ENCODE data around the gene EIF4E1B.
"Not testable (repeated sequence)": the region's sequence is repeated elsewhere in the genome, so short reads cannot be mapped to it uniquely, and the experiment has no call there.

EIF4E1B gene

GRCh38 chr5:176629853-176630680 is at the start of gene EIF4E1B, which contains the start of gene SNCB:
TSS of gene EIF4E1B (plus strand) at chr5:176630675. CDS start at chr5:176642788, 12,113 bp downstream.
TSS of gene SNCB (minus strand) at chr5:176630534. CDS start at chr5:176629654, 880 bp downstream.
- DNase-seq, result peak; percentile 37

DNA sequence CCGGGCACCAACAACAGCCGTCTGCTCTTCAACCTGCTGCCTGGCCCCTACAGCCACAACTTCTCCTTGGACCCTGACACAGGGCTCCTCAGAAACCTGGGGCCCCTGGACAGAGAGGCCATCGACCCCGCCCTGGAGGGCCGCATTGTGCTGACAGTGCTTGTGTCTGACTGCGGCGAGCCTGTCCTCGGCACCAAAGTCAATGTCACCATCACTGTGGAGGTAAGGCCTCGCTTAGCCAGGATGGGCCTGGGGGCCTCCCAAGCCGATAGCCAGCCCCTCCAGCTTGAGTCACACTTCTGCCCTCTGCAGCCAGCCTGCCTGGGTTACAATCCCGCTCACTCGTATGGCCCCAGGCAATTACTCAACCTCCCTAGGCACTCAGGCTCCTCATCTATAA is 49.1 kb upstream of the EIF4E1B start:
- DNase-seq, result no peak

- DNase-seq, result no peak
Measured at GRCh38 chr5:176583076-176583475, 47.4 kb upstream of the EIF4E1B start.

DNA sequence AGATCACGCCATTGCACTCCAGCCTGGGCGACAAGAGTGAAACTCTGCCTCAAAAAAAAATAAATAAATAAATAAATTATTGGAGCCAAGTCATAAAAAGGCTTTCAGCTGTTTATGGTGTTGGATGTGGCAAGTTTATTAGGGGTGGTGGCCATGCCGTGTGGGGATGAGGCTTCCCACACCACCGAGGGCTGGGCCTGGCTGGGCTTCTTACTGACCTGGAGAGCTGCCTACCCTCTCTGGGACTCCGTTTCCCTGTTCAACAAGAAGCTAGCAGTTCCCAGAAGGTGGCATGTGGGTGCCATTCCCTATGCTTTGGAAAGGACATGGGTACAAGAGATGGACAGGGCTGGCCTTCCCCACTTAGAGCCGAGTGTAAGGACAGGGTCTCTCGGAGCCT is 43.1 kb upstream of the EIF4E1B start:
- DNase-seq, result no peak

- no peak for DNase-seq
Measured at GRCh38 chr5:176588297-176588696, 42.2 kb upstream of the EIF4E1B start.

GRCh38 chr5:176589039-176589769 is 41.3 kb upstream of the EIF4E1B start:
- DNase-seq, result no peak

- DNase-seq, result no peak
Measured at GRCh38 chr5:176590035-176590717, 40.3 kb upstream of the EIF4E1B start.

DNA sequence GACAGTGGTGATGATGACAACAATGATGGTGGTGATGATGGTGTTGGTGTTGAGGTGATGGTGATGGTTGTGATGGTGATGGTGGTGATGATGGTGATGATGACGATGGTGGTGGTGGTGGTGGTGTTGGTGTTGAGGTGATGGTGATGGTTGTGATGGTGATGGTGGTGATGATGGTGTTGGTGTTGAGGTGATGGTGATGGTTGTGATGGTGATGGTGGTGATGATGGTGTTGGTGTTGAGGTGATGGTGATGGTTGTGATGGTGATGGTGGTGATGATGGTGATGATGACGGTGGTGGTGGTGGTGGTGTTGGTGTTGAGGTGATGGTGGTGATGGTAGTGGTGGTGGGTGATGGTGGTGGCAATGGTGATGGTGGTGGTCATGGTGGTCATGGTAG is 38.8 kb upstream of the EIF4E1B start:
- DNase-seq, result not testable (repeated sequence)

GRCh38 chr5:176592573-176592972 is 37.9 kb upstream of the EIF4E1B start:
- DNase-seq, result no peak

DNA sequence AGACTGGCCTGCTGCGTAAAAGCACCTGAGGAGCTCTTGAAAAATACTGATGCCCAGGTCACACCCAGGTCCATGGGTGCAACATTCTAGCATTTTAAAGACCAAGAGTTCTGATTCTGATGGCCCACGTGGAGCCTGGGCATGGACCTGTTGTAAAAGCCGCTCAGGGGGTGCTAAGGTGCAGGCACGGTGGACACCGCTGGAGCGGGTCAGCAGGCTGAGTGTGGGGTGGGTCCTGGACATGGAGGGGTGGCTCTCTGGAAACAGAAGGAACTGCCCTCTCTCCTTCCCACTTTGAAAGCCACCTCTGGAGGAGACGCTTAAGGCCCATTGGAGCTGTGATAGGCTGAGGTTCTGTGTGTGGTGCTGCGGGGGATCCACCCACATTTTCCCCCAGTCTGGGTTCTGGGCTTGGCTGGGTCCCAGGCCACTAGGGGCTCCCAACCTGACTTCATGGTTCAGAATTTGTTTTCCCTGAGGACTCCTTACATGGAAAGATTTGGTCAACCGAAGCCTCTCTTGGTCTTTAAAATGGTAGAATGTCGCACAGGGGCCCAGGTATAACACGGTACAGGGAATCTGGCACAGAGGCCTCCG is 37.1 kb upstream of the EIF4E1B start:
- no peak for DNase-seq

GRCh38 chr5:176594554-176594953 is 35.9 kb upstream of the EIF4E1B start:
- no peak for DNase-seq

- DNase-seq, result no peak
Measured at GRCh38 chr5:176595386-176595943, 35.0 kb upstream of the EIF4E1B start.

GRCh38 chr5:176596069-176596644 is 34.3 kb upstream of the EIF4E1B start:
- no peak for DNase-seq

GRCh38 chr5:176596689-176597416 is 33.6 kb upstream of the EIF4E1B start:
- peak; percentile 57 for DNase-seq

GRCh38 chr5:176597417-176598389 is 32.8 kb upstream of the EIF4E1B start:
- no peak for DNase-seq

- DNase-seq, result not testable (repeated sequence)
Measured at GRCh38 chr5:176599749-176600430, 30.6 kb upstream of the EIF4E1B start.

GRCh38 chr5:176601901-176602482 is 28.5 kb upstream of the EIF4E1B start:
- no peak for DNase-seq

DNA sequence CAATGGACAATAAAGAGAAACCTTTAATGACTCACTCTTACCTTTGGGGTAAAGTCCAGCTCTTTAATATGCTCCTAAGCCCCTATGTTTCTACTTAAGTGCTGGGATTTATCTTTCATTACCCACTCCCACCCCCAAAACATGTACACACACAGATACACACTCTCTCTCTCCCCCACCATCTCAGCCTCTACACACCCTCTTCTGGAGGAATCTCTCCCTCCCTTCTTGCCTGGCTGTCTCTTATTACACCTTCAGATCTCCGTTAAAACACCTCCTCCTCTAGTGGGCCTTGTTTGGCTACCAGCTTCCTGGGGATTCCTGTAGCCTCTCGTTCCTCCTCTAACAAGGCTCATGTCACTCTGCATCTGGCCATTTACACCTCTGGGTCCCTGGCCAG is 27.4 kb upstream of the EIF4E1B start:
- DNase-seq, result no peak

DNA sequence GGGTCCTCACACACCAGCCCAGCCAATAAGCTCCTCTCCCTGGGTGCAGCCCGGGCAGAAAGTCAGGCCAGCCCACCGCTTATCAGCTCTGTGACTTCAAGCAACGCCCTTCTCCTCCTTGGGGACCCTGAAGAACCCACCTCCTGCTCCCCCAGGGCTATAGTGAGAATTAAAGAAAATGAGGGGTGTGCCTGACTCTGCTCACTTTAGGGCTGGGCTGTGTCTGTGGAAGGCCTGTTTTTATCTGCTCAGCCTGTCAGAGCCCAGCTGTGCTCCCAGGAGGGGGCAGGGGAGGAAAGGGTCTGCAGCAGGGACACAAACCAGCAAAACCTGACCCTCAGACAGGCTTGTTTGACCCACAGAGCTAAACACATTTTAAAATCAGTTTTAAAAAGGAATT is 24.4 kb upstream of the EIF4E1B start:
- no peak for DNase-seq
